Cortex of kidney (tissue), 1 donor: ENCODE measurements around the gene GDF11.

ENCODE experiments used
- DNase-seq: peaks from one replicate; lab custom pipeline; 2025; lab: John Stamatoyannopoulos, UW

GDF11 gene

DNA sequence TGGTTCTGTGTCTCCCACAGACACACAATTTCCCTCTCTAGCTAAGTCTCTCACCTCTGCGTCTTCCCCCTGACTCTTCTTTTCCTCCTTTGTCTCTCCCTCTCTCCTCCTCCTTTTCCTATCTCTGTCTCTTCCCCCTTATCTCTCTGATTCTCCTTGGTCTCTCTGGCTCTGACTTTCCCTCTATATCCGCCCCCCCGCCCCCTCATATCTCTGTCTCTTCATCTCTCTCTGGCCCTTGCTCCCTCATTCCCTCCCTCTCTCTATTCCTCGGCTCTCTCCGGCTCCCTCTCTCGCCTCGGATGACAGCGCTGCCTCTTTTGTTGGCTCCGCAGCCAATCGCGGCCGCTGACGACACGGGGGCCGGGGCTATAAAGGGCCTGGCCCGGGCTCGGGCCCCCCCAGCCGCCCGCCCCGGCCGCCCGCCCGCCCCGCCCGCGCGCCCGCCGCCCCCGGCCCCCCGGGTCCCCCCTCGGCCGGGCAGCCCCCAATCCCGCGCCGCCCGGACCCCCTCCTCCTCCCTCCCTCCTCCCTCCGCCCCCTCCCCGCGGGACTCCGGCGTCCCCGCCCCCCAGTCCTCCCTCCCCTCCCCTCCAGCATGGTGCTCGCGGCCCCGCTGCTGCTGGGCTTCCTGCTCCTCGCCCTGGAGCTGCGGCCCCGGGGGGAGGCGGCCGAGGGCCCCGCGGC, at the start of gene GDF11:
Gene GDF11, plus strand, starts transcription at position 404 of the 687 bp plus-strand sequence. Its CDS starts 195 bp downstream, at position 599.
- no peak for DNase-seq

DNA sequence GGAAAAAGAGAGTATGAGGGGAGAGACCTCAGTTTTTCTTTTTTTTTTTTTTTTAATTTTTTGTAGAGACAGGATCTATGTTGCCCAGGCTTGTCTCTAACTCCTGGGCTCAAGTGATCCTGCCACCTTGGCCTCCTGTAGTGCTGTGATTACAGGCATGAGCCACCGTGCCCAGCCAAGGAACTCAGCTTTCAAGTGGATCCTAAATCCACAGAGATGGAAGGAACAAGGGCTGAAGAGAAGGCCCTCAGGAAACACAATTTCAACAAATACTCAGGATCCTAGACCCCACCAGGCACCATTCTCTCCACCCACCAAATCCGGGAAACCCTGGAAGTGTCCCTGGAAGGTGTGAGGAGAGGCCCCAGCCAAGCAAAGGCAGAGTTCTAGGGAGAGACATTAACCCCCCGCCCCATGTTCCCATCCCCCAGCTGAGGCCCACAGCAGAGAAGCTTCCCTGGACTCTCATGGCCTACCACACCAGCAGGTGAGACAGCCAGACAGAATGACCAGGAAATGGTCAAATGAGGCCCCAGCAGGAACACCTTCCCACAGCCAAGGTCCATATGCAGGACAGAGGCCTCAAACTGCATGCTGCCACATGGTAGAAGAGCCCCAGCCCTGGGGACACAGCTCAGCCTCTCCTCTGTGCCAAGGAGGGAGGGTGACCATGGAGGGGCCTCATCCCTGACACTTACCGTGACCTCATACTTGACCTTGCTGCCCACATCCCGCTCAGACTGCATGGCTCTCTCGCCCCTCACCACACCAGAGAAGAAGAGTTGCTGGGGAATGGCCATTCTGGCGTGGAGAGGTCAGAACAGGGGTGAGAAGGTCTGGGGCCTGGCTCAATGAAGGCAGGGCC, 49.4 kb upstream of the GDF11 start:
- DNase-seq: no peak

DNA sequence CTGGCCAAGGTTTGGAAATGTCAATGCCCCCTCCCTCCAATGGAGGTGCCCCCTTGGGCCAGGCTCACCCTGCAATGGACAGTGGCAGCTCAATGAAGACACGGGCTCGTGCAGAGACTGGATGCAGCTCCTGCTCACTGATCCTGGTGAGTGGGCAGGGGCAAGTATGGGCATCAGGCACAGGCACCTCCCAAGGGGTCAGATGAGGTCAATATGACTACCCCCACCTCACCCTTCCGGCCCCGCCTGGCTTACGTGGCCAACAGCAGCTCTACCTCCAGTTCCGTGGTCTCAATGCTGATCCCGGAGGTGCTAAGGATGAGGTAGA, 48.8 kb upstream of the GDF11 start:
- DNase-seq: no peak

DNA sequence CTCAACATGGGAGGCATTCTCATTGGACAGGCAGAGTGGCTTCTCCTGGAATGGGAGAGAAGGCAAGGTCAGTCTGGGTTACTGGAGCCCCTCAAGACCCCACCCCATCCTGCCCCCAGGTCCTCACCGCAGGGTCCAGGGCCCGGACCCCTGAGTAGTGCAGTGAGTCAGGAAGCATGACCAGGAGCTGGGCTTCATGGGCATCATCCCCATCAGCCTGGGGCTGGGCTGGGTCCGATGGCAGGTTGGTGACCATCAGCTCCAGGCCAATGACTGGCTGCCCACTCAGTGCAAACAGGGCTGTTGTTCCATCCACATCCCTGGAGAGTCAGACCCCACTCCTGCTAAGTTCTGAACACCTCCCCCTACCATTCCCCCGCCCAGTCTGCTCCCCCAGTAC, 48.3 kb upstream of the GDF11 start:
- no peak for DNase-seq

DNA sequence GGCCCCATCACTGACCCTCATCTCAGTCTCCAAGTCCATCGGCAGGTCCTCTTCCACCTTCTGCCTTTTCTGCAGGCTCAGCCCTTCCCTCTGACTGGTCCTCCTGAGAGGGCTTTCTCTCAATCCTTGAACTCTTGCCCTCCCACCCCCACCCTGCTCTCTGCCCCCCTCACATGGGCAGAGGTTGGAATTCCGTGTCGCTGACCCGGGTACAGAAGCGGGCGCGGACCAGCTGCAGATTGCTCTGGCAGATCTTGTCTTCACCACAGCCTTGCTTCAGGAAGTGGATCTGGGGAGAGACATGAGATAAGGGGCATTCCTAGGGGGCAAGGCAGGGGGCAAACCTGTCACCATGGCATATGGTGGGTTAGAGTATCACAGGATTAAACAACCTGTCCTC, 47.6 kb upstream of the GDF11 start:
- no peak for DNase-seq

DNA sequence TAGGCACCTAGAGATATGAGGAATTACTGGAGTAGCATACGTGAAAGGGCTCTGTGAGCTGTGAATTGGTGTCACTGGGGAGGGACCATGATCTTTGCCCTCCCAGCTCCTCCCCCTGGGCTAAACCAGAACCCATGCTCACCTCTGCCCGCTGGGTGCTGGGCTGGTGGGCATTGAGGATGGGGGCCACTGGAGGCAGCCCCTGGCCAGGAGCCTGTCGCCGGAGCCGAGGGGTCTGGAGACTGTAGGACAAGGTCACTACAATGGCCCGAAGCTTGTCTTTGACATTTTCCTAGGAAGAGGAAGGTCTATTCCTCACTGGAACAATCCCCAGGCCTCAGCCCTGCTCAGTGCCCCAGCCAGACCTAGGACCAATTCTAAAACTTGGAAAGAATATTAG, 46.8 kb upstream of the GDF11 start:
- DNase-seq: no peak

DNA sequence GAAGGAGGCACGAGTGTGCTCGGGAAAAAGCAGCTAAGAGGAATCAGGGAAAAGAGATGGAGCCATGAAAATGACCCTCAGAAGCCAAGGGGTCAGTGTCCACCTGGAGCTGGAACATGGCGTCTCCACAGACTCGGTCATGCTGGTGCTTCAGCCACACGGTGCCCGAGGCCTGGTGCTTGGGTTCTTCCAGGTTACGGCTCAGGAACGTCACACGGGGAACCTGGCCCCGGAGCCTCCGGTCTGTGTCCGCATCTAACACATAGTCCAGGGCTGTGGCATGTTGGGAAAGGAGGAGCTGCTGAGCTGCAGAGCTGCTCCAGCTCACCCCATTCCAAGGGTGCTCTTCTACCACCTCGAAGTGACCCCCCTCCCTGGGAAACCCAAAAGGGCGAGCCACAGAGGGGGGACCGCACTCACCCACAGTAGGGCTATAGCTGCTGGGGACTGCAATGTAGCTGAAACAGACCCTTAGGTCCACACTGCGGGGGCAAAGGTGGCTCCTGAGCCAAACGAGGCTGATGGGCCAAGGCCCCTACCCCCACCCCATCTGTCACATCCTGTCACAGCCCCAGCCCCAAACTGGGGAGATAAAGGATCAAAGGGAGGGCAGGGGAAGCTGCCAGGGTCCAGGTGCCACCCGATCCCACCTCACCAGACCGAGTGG, 46.0 kb upstream of the GDF11 start:
- no peak for DNase-seq

DNA sequence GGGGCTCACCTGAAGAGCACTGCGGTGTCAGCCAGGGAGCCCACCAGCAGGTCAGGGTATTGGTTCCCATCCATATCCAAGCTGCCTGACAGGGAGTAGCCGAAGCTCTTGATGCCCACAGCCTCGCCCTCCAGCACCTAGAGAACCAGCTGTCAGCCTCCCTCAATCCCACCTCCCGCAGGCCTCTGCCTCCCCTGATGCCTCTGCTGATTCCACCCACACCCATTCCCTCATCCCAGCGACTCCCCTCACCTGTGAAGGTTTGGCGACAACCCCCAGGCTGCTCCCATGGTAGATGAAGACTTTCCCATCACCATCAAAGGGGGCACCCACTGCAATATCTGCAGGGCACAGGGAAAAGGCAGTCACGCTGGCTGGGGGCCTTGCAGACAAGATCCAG, 45.2 kb upstream of the GDF11 start:
- DNase-seq: no peak

DNA sequence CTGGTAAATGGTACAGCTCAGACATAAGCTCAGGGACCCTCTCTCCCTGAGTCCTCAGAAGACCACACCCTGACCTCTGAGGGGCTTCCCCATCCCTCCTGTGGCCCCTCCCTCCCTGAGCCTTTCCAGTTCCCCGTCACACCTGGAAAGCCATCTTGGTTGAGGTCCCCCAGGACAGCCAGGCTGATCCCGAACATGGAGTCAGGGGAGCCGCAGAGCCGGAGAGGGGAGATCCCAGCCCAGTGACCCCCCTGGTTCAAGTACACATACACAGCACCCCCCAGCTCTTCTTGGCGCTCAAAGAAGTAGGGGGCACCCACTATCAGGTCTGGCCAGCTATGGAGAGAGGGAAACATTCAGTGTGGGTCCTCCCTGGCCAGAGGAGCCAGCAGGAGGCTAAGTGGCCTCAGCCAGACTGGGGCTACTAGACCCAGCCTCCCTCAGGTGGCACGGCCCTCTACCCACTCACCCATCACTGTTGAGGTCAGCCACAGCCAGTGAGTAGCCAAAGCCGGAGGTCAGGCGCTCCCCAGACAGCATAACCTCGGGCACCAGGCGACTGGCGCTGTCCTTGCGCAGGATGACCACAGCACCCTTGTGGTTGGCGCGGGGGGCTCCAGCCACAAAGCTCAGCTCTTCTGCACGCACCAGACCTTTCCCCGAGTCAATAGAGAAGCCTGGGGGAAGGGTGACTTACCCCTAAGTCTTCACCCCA, 44.5 kb upstream of the GDF11 start:
- DNase-seq: no peak

DNA sequence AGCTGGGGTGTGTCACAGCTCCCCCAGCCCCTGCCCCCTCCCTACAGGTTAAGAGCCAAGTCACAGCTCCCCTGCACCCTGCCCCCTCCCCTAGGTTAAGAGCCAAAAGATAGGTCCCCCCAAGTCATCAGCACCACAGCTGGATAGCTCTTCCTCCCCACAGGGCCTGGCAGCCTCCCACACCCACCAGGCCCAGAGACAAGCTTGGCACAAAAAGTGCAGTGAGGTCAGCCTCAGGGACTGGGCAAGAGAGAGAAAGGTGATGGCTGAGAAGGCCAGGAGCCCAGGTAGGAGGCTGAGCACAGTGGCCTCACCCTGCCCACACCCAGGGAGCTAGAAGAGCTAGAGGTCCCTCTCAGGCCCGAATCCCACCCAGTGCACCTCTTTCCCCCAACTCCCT, 44.0 kb upstream of the GDF11 start:
- no peak for DNase-seq

DNA sequence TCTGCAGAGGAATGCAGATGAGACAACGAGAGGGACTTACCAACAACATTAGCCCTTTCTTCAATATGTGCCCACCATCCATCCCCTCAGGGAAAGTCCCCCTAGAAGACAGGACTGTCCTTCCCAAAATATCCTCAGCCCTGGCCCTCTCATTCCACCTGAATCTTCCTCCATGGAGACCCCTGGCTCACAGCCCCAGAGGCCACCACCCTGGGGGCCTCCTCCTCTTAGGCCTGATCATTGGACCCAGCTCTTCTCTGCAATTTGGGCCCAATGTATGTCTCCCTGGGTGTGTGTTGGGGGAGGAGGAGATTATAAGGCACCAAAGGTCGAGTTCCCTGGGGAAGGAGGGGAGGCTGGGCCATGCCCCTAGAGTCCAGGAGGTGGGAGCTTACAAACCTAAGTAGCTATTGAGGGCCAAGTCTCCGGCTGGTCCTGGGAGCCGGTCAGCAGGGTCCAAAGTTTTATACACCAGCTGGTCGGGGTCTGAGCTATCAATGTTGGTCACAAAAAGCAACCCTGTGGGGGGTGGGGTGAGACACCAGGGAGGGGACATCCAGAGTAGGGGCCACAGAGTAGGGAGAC, 43.4 kb upstream of the GDF11 start:
- no peak for DNase-seq

DNA sequence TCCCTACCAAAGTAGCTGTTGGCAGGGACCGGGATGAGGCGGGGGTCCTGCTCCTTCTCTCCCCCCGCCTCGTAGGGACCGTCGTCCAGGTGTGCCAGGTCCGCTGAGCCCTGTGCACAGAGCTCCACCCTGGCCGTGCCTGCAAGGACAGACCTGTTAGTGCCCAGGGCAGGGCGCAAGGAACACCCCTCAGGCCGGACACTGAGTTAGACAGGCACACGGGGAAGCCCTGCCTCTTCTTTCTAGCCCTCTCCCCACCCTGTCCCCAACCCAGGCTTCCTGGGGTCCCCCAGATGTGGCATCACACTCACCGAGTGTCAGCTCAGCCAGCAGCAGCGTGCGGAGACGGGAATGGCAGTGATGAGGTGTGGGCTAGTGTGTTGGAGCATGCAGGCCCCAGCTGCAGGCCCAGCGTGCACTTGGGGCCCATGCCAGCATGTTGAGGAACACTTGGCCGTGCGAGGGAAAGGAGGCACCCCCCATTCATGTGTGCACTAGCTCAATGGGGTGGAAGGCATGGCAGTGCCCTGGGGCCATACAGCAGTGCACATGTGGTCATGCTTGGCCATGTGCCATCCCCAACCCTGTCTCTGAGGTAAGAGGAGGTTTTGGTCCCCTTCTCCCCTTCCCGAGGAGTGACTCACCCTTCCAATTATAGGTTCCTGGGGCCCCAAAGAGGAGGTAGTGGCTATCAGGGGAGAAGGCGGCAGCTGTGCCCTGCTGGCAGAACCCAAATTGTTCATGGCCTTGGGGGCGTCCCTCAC, 42.5 kb upstream of the GDF11 start:
- no peak for DNase-seq

DNA sequence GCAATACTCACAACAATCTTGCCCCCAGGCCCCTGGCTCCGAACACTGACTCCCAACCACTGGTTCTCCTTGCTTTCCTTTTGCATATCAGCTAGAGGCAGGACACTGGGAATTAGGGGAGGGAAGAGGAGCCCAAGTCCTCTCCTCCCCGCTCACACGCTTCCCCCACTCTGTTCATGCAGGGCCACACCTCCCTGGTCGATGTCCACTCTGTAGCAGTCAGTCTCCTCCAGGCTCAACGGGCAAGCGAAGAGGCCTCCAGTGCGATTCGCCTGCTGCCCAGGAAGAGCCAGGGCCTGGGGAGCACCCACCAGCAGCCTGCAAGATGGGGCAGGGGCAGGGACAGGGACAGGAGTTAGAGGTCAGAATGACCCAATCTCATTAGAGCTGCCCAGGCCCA, 40.1 kb upstream of the GDF11 start:
- no peak for DNase-seq

DNA sequence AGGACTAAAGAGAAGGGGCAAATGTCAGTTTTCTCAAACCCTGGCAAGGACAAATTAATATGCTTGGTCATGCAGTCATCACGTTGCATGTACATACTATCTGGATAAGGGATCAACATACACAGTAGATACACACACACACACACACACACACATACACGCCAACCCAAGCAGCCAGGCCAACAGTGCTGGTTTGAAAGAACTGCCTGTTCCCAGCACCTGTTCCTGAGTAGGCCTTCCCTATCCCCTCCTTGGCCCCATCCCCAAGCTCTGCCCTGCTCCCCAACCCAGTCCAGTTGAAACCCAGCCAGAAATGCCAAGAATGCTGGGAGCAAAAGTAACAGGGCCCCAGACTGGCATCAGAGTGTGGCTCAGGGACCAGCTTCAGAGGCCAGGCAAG, 39.6 kb upstream of the GDF11 start:
- no peak for DNase-seq

DNA sequence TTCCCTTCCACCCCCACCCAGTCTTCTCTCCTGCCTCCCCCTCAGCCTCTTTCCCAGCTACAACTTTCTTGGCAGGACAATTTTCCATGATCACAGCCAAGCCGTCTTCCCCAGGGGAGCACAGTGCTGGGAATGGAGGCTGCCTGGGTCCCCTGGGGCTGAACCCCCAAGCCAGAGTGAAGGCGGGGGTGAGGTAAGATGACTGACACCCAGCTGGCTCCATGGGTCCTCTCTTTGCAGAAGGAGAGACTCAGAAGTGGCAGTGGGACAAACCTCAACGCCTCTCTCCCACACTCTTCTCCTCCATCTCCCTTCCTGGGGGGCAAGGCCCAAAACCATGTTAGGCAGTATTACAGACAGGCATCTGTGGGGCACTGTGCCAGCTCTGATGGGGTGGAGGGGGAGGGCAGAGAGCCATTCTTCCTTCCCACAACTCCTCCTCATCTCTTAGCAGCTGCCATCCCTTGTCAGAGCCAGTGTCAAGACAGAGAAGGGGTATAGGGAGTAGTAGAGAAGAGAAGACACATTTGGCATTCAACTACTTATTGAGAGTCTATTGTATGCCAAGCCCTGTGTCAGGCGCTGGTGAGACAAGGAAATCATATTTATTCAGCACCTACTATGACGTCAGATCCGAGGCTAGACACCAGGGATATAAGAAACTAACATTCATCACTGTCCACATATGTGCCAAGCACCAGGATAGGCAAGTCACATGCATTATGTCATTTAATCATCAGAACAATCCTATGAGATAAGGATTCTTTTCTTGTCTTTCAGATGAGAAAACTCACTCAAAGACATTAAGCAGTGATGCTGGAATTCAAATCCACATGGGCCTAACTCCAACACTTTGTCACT, 38.8 kb upstream of the GDF11 start:
- no peak for DNase-seq

DNA sequence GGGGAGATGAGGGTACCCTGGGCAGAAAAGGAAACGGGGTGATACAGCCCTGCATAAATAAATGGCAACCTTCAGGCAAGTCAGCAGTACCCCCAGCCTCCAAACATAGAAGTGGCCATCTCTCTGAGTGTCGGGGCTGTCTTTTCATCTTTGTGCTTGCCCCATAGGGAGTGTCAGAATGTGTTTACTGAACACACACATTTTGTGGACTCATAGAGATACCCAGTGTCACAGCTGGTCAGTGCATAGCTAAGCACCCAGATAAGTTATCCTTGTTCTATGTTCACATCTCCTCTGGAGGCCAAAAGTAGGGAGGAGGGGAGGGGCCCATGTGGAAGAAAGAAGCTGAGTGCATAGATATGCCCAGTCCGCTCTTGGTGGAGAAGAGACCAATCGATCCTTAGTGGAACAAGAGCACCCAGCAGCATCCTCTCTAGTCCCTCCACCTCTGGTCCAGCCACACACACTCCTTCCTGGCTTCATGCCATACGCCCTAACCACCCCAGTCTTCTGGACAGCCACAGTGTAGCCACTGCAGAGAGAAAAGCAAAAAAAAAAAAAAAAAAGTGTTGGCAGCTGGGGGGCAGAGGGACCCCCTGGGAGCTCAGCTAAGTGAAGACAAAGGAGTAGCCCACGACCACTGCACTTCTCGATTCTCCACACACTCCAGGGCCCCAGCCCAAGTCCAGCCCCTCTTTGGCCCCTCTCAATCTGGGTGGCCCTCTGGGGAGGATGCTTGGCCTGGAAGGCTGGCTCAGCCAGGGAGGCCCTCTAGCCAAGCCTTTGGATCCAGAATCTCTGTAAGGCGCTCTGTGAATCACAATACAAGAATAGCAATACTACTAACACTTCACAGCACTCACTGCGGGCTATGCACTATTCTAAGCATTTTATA, 37.9 kb upstream of the GDF11 start:
- no peak for DNase-seq

DNA sequence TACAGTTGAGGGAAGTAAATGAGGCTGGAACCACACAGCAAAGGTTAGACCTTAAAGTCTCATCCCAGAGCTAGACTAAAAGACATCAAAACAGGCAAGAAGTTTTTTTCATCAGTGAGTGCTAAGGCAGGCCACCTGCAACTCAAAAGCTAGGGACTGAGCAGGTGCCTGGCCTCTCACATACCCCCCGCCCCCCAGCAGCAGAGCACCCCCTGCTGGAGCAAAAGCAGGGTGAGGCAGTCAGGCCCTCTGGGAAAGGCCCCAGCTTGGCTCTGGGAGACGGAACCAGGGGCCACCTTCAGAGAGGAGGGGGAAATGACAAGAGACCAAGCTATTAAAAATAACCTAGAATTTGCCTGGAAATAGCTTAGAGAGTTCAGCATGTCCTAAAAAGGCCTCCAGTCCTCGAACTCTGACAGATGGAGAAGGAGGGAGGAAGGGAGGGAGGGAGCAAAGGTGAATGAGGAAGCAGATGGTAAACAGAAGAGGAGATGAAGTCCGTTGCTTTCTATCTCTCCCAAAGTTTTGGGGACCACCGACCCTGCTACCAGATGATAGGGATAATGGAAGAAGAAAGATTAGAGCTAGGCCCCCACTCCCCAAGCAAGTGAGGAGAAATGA, 37.0 kb upstream of the GDF11 start:
- no peak for DNase-seq

DNA sequence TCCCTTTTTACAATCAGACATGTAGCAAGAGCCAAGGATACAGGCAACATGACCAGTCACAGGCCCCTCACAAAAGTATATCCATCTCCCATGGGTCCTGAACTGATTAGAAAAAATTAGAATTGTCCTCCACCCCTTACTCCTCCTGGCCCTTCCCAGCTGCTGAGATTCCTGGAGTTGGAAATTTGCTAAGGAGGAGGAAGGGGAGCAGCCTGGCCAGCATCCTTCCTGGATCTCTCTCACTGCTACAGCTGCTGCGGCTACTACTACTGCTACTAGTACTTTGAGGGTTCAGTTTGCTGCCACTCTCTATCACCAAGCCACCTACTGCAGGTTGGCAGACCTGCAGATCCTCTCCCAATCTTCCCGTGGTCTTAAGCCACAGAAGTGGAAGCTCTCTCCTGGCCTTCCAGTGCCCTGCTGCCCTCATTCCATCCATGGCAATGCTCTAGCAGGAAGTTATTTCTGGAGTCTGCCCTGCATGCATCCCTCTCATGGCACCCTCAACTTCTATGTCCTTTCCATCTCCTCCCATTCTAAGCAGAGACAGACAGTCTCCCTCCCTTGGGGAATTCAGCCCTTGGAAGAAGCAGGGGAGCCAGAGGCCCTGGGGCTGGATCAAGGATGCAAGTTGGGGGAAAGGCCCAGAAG, 36.2 kb upstream of the GDF11 start:
- no peak for DNase-seq
